GM21390 (cell line): Measurements from ENCODE around the gene PRR16.
A peak's percentile ranks its signal among the peaks of the same experiment; 100 is the strongest.
"Not testable (repeated sequence)": the region's sequence is repeated elsewhere in the genome, so short reads cannot be mapped to it uniquely, and the experiment has no call there.

Experiments
- ATAC-seq: cut with Tn5 transposase; IDR thresholded peaks from one replicate; pipeline ENCODE4 v1.9.1; 2021; ENCODE audit not compliant: unreplicated experiment

Gene PRR16

DNA sequence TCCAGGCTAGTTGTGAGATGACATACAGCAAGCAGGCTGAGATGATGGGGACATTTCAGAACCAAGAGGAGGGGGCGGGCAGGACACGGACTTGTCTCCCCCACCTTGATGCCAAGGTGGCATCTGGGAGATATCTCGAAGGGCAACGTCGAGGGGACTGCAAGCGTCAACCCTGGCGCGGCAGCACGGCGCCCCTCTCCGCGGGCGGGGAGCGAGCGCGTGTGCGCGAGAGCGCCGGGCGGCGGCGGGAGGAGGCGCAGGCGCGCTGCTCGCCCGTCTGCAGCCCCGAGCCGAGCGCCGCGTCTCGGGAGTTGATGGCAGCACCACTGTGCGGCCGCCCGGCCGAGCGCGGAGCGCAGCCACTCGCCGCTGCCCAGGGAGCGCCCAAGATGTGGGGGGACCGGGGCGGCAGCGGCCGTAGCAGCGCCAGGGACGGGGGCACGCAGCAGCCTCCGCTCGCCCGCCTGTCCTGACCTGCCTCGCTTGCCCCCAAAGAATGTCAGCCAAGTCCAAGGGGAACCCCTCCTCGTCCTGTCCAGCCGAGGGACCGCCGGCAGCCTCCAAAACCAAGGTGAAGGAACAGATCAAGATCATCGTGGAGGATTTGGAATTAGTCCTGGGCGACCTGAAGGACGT is at the start of gene PRR16:
Gene PRR16, plus strand, starts transcription at position 310 of the 636 bp plus-strand sequence.
- peak; percentile 78 for ATAC-seq

DNA sequence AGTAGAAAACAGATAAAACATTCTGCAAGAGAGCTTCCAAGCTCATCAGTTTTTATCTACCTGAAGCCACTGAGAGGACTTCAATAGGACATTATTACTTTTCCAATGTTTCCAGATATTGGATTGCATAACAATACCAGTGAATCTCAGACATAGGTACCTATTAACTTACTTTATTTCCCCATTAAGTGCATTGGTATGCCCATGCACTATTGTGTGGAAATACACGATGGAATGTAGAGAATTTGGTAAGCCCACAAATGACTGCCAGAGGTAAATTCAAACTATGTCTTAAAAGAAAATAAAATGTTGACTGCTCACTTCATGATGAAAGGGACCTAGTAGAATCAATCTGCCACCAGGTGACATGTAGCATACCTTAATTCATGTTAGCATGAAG is 48.1 kb upstream of the PRR16 start:
- no peak for ATAC-seq

DNA sequence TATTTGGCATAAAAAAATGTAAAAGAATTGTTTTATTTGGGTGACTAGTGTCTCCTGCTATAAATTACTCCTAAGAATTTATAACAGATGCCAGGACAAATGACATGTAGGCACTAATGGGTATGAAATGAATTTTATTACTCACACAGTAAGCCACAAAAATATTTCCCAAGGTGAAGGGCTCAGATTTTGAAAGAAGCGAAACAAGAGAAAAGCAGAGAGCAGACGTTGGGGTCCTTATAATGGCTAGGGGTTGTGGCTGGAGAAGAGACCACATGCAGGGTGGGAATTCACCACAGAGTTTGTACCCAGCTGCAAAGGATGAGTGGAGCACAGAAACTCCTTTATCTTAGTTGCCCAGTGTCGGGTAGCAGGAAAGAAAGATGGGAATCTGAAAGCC is 45.0 kb upstream of the PRR16 start:
- no peak for ATAC-seq

DNA sequence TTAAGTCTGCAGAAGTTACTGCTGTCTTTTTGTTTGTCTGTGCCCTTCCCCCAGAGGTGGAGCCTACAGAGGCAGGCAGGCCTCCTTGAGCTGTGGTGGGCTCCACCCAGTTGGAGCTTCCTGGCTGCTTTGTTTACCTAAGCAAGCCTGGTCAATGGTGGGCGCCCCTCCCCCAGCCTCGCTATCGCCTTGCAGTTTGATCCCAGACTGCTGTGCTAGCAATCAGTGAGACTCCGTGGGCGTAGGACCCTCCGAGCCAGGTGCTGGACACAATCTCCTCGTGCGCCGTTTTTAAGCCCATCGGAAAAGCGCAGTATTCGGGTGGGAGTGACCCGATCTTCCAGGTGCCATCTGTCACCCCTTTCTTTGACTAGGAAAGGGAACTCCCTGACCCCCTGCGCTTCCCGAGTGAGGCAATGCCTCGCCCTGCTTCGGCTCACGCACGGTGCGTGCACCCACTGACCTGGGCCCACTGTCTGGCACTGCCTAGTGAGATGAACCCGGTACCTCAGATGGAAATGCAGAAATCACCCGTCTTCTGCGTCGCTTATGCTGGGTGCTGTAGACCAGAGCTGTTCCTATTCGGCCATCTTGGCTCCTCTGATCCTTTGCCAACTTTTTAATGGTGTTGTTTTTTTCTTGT is 37.3 kb upstream of the PRR16 start:
- not testable (repeated sequence) for ATAC-seq

DNA sequence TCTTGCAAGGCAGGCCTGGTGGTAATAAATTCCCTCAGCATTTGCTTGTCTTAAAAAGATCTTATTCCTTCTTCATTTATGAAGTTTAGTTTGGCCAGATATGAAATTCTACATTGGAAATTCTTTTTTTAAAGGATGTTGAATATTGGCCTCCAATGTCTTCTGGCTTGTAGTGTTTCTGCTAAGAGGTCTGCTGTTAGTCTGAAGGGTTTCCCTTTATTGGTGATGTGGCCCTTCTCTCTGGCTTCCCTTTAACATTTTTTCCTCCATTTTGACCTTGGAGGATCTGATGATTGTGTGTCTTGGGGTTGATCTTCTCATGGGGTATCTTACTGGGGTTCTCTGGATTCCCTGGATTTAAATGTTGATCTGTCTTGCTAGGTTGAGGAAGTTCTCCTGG is 33.5 kb upstream of the PRR16 start:
- ATAC-seq: no peak

DNA sequence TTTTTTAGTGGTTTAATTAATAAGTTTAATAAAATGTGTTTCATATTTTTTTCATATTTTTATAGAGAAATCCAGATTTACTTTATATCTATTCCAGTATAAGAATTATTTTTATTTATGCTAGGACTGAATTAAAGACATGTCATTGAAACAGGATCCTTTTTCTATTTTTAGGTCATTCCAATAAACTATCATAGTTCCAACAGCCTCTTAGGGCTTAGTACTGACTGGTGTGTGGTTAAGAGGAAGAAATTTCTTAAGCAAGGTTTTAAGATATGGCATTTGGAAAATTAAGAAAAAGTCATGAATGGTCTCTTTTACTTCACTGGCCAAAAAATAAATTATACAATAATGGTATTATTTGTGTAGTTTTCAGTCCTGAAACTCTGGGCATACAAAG is 31.2 kb upstream of the PRR16 start:
- no peak for ATAC-seq

DNA sequence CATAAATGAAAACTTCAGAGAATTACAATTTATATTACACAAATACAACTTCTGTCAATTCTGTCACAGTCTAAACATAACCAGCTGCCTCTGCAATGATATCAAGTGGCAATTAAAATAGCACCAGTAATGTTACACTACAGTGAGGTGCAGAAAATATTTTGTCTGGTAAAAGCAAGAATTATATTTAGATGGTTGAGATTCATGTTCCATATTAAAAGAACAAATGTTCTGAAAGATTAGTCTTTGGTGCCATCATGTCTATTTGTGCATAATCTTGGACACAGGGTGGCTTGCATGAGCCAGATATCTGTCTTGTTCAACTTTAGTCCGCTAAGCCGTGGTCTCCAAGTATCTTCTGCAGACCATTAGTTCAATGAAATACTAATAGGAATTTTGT is 29.0 kb upstream of the PRR16 start:
- no peak for ATAC-seq

DNA sequence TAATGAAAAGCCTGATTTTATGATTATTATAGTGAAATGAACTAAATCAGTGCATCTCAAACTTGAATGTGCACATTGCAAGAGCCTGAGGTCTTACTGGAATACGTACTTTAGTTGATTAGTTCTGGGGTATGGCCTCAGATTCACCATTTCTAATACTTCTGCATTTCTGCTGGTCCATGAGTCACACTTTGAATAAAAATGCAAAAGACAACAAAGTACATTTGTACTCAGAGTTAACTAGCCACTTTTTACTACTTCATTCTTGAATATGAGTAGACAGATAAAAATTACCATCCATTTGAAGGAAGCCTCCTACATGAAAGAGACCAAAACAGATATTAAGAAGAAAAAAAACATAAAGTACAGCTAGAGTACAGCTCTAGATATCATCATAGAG is 27.1 kb upstream of the PRR16 start:
- no peak for ATAC-seq

DNA sequence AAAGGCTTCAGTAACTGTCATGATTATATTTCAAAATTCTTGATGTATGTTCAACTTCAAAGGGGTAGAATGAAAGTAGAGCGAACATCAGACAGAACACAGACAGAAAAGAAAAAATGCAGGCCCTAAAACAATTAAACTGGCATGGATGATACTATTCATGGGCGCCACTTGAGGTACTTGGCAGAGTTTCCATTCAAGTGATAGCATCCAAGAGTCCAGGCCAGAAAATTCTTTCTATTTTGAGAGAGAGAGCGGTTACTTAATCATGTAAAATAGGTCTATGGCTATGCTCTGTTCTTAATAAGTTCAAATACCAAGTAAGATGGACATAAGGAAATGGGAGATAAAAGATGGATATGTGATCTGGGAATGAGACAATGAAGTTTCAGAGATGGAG is 21.4 kb upstream of the PRR16 start:
- no peak for ATAC-seq

DNA sequence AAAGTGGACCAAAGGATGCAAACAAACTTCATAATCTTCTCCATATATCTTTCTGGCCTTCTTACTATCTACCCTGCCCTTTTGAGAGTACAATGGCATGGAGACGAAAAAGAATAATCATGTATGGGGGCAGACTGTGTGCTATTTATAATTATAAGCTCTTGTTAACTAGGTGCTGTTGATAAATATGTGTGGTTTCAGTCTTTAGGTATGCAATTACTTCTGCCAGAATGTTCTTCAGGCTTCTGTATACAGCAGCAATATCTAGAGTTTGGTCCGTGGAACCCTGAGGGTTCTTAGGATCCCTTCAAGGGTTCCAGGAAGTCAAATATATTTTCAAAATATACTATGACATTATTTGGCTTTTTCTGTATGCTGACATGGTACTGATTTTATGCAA is 20.5 kb upstream of the PRR16 start:
- ATAC-seq: no peak

DNA sequence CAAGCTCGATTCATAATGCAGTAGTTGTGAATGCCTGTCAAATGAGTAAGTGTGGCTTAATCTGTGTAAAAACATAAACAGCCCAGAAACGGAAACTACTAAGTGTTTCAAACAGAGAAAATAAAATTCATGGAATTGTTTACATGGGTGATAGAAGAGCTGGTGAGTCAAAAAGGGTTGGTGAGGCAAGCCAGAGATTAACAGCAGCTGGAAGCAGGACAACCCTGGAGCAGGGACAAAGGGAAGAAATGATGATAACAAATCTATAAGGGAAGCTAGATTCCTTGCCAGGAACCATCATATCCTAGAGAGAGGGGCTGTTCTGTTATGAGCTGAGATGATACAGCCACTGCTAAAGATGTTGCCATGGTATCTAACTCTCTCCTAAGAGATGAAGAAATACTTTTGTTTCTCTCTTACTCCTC is 18.0 kb upstream of the PRR16 start:
- ATAC-seq: no peak

DNA sequence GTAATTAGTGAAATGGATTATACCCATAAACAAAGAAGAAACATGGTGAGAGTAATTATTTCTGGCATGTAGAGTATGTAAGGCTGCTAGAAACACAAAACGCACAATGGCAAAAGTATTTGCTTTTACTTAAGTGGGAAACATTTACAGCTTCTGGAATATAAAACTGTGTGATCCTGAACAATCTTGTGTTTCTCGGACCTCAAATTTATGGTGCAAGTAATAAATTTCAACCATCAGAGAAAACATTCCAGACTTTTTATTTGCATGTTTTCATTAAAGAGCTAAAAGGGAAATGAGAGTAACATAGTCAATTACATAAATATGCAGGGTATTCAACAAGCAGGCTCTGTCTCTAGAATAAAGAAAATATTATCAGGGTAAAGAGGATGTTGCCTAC is 17.2 kb upstream of the PRR16 start:
- no peak for ATAC-seq

DNA sequence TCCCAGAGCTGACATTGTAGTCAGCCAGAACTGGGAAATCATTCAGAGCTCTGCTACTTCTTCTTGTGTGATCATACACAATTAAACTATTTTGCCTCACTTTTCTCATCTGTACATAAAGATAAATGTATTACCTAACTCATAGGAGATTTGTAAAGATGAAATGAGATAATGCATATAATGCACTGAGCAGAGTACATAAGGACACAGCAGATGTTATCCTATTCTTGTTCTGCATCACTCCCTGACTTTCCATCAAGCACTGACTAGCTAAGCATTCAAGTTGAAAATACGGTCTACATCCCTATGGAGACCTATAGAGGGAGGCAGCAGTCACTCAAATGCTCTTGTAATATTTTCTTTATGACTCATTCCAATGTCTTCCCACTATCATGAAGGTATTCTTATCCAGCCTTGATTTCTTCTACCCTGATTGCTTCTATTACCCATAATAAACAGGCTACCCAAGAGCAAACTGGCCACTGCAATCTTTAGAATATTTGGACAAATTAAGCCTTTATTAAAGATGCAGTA is 16.3 kb upstream of the PRR16 start:
- no peak for ATAC-seq

DNA sequence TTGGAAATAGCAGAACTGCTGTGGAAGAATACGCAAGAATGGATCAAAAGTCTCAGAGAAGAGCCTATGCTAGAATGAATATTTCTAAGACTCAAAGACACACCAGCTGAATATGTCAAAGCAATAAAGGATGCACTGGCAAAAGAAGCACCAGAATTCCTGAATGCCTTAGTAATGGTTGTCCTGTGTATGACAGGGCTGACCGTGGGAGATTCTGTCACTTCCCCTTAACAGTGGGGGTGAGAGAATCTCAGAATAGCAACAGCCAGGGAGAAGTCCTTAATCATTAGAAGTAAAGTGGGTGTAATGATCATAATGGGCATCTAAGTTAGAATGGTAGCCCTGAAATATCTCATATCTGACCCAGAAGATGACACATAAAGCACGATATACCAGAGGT is 14.6 kb upstream of the PRR16 start:
- ATAC-seq: no peak

DNA sequence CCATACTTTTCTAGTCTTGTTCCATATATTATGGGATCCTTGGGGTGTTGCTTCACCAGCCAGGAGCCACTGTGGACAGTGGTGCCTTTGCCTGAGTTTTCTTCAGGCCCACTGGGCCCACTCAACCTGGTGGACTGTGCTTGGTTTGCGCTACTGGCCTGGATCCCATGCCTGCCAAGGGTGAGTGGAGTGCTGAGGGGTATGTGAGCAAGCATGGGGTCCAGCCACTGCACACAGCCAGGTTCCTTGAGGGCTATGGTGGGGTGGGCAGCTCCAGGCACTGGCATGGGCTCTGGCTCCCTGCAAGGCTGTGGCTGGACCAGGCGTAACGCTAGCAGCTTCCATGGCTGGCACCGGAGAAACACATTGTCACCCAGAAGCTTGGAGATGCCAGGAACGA is 13.2 kb upstream of the PRR16 start:
- ATAC-seq: no peak

DNA sequence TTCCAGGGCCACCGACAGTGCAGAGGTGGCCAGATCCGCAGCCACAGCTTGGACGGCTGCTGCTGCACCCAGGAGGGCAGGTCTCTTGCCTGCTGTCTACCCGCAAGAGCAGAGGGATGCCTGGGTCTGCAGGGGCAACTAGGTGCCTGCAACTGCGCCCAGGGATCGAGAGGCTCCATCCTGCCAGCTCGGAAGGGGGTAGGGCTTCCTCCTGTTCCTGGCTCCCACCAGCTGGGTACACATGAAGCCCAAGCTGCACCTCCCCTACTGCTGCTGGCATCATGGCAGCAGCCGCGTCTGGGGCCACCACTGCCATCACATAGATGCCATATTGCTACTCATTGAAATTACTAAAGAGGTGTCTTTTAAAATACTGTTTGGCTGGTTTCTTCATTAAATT is 12.7 kb upstream of the PRR16 start:
- no peak for ATAC-seq

DNA sequence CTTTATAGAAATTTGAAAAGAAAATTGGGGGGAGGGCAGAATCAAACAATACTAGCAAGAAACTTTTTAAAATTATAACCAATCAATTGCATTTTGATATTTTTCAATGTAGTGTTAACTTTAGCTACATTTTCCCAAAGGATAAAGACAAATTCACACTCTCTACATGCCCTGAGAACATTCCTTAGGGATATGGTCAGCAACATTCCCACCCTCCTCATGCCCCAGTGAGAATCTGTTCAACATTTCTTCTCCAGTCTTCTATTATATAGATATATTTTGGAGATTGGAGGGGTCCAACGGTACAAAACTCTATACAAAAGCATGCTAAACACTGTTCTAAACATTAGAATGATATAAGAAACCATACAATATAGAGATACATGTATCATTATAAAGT is 11.6 kb upstream of the PRR16 start:
- ATAC-seq: no peak

DNA sequence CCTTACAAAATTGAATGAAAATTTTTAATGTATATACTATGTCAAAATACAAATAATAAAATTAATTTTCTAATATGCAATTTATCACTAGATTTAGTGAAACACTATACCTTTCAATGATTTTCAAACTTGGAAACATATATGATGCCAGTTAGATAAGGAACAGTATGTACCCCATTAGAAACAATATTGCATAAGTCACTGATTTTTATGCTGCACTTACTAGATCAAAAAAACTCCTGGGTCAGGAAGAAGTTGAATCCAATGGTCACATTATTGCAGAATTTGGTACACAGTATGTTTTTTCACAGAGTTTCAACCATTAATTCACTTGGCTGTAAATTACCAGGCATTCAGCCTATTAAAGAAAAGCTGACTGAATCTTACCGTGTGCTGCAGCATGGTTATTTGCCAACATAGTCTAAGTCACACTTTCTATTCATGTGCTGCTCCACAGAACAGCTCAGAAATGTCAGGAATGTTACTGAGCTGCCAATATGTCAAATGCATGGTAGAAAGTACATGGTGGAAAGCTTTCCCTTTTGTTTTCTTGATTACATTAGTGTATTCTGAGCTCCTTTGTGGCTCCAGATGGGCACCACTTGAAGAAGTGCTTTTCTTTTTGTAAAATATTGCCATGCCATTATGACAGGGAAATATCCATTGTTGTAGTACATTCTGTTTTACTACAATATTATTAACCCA is 9.9 kb upstream of the PRR16 start:
- no peak for ATAC-seq

DNA sequence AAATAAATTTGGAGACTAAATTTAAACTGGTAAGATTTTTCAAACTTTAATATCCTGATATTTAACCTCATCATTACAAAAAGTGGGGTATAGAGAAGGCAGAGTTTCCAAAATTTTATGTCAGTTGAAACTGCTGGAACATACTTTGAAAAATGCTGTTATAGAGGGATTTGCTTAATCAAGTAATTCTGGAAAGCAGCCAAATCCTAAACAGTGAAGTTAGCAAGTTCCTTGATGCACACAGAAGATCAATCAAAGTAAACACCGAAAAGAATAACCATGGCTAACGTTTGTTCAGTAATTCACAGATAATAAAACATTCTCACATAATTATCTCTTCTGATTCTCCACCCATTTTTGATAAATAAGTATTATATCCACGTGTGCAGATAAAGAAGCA is 8.1 kb upstream of the PRR16 start:
- ATAC-seq: no peak

DNA sequence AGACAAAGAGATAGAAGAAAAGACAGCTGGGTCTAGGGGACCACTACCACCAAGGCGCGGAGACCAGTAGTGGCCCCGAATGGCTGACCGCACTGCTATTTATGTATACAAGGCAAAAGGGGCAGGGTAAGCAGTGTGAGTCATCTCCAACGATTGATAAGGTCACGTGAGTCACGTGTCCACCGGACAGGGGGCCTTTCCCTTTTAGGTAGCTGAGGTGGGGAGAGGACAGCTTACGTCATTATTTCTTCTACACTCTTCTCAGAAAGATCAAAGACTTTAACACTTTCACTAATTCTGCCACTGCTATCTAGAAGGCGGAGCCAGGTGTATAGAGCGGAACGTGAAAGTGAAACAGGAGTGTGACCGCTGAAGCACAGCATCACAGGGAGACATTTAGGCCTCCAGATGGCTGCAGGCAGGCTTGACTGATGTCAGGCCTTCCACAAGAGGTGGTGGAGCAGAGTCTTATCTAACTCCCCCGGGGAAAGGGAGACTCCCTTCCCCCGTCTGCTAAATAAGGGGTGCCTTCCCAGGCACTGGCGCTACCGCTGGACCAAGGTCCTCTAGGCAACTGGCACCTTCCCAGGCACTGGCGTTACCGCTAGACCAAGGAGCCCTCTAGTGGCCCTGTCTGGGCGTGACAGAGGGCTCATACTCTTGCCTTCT is 6.1 kb upstream of the PRR16 start:
- ATAC-seq: peak; percentile 86

DNA sequence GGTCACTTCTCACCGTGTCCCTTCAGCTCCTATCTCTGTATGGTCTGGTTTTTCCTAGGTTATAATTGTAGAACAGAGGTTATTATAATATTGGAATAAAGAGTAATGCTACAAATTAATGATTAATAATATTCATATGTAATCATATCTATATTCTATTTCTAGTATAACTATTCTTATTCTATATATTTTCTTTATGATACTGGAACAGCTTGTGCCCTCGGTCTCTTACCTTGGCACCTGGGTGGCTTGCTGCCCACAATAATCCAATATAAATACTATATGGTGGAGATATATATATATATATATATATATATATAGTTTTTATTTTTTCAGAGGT is 5.6 kb upstream of the PRR16 start:
- not testable (repeated sequence) for ATAC-seq

DNA sequence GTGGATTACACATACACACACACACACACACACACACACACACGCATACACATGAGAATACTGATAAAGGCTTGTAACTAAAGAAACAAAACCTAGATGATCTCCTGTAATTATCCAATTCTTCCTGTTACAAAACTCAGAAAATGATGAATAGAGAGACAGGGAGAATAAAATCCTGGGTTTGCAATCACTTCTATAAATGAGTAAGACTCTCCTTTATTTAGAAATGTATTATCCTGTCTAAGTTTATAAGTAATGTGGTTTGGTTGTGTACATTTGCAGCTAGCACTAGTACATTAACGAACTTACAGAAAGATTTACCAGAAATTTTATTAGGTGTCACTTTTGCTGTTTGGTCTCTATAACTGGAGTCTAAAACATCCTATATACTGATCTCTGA is 2.8 kb upstream of the PRR16 start:
- ATAC-seq: no peak
